GM19043 (cell line): ENCODE results near the gene BMP4.

Experiments
- ATAC-seq: cut with Tn5 transposase; IDR thresholded peaks from one replicate; pipeline ENCODE4 v1.9.1; 2021; ENCODE audit warnings: low read depth; ENCODE audit not compliant: unreplicated experiment

The BMP4 gene

GRCh38 chr14:53947452-53948204 is 9.0 kb downstream of the BMP4 start:
- no peak for ATAC-seq

GRCh38 chr14:53947094-53947445 is 9.6 kb downstream of the BMP4 start:
- ATAC-seq = no peak

- no peak for ATAC-seq
Measured at GRCh38 chr14:53946404-53947093, 10.1 kb downstream of the BMP4 start.

- no peak for ATAC-seq
Measured at GRCh38 chr14:53946071-53946403, 10.6 kb downstream of the BMP4 start.

- no peak for ATAC-seq
Measured at GRCh38 chr14:53943751-53944083, 12.9 kb downstream of the BMP4 start.

- ATAC-seq = no peak
Measured at GRCh38 chr14:53942970-53943750, 13.5 kb downstream of the BMP4 start.

- no peak for ATAC-seq
Measured at GRCh38 chr14:53938136-53938837, 18.3 kb downstream of the BMP4 start.

- no peak for ATAC-seq
Measured at GRCh38 chr14:53934778-53935414, 21.7 kb downstream of the BMP4 start.

- ATAC-seq = no peak
Measured at GRCh38 chr14:53932966-53933365, 23.7 kb downstream of the BMP4 start.

GRCh38 chr14:53929871-53930715 is 26.5 kb downstream of the BMP4 start:
- no peak for ATAC-seq

- ATAC-seq = no peak
Measured at GRCh38 chr14:53927171-53927570, 29.5 kb downstream of the BMP4 start.

GRCh38 chr14:53925201-53925766 is 31.3 kb downstream of the BMP4 start:
- no peak for ATAC-seq

GRCh38 chr14:53924753-53925152 is 31.9 kb downstream of the BMP4 start:
- no peak for ATAC-seq

GRCh38 chr14:53921027-53921426 is 35.6 kb downstream of the BMP4 start:
- ATAC-seq = no peak

GRCh38 chr14:53916239-53916638 is 40.4 kb downstream of the BMP4 start:
- ATAC-seq = no peak

- no peak for ATAC-seq
Measured at GRCh38 chr14:53915364-53916014, 41.1 kb downstream of the BMP4 start.

- no peak for ATAC-seq
Measured at GRCh38 chr14:53912021-53912420, 44.6 kb downstream of the BMP4 start.

GRCh38 chr14:53908416-53908815 is 48.2 kb downstream of the BMP4 start:
- no peak for ATAC-seq

- no peak for ATAC-seq
Measured at GRCh38 chr14:53902307-53902706, 54.3 kb downstream of the BMP4 start.
